Activated T-cell treated with anti-CD3 and anti-CD28 coated beads, Interleukin-2, amount 50 U/mL, for 72 hours (primary cell): ENCODE results near the gene DOCK4. TPM values are rescaled to one million over a fixed set of nuclear protein-coding genes. Genes with fewer than 3 reads are reported as not detected.
A peak's percentile ranks its signal among the peaks of the same experiment; 100 is the strongest.

Experiments
- ATAC-seq, 2 donors: fragments of 150-1000 bp; cut with Tn5 transposase; replicated peaks in 1 of 2; 2 replicates each; pipeline ENCODE4 v1.10.0; 2021; ENCODE audit warnings: moderate library complexity in 2 of 2, mild to moderate bottlenecking in 1 of 2
- DNase-seq, 2 donors: peaks; one replicate each; pipeline ENCODE4 v3.0.0; 2021 to 2022; ENCODE audit warnings: mixed read lengths in 1 of 2
- H3K27ac Mint-ChIP-seq: one replicate; pipeline ENCODE4 v1.8.0; 2022; ENCODE audit warnings: mild to moderate bottlenecking, moderate library complexity, mixed read lengths
- H3K27me3 Mint-ChIP-seq: one replicate; pipeline ENCODE4 v1.8.0; 2022; ENCODE audit warnings: low read depth, mixed read lengths
- H3K36me3 Mint-ChIP-seq, 2 donors: one replicate each; pipeline ENCODE4 v1.8.0; 2022; ENCODE audit warnings: mixed read lengths in 2 of 2, mild to moderate bottlenecking in 1 of 2; ENCODE audit not compliant: insufficient read depth in 2 of 2
- H3K4me1 Mint-ChIP-seq: one replicate; pipeline ENCODE4 v1.8.0; 2022; ENCODE audit warnings: low read depth, mixed read lengths
- H3K4me3 Mint-ChIP-seq, 2 donors: one replicate each; pipeline ENCODE4 v1.8.0; 2022; ENCODE audit warnings: mild to moderate bottlenecking in 2 of 2, mixed read lengths in 2 of 2, moderate library complexity in 2 of 2
- H3K9me3 Mint-ChIP-seq, 2 donors: one replicate each; pipeline ENCODE4 v1.8.0; 2022; ENCODE audit warnings: mixed read lengths in 2 of 2
- total RNA-seq, 2 donors: library from RNA; stranded (reverse); gene quantifications; one replicate each; pipeline ENCODE4 v1.2.3, GENCODE V29; 2022

The DOCK4 gene
- total RNA-seq, 2 donors from 2014 or later, result 0.29 to 0.53 TPM

DNA sequence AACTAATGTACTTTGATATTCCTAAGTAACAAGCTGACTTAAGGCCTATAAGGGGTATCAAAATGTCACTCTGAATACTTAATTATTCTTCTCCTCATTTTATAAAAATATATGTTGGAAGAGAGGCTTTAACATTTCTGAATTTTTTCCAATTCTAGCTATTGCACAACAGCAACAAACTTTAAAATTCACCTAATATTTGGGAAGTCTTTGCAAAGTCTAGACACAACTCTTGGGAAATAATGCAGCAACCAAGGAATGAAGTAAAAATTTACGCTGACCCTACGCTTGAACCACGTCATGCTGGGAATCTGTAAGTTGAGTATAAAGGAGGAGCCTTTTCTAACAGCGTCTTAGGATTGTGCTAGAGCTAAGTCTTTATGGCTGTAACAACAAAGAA lies 400.0 kb downstream of the DOCK4 start:
- Mint-ChIP-seq H3K4me3 (no peak overlapping the region), H3K4me1 (no peaks in the 10 kb centered on the region), H3K9me3 (peaks cover 4% of the 10 kb centered on the region in 2 donors), H3K27ac (no peak overlapping the region), H3K36me3 (peaks cover 2 to 4% of the 10 kb centered on the region in 2 donors), H3K27me3 (no peaks in the 10 kb centered on the region)
- ATAC-seq, result no peak
- DNase-seq, result no peak

DNA sequence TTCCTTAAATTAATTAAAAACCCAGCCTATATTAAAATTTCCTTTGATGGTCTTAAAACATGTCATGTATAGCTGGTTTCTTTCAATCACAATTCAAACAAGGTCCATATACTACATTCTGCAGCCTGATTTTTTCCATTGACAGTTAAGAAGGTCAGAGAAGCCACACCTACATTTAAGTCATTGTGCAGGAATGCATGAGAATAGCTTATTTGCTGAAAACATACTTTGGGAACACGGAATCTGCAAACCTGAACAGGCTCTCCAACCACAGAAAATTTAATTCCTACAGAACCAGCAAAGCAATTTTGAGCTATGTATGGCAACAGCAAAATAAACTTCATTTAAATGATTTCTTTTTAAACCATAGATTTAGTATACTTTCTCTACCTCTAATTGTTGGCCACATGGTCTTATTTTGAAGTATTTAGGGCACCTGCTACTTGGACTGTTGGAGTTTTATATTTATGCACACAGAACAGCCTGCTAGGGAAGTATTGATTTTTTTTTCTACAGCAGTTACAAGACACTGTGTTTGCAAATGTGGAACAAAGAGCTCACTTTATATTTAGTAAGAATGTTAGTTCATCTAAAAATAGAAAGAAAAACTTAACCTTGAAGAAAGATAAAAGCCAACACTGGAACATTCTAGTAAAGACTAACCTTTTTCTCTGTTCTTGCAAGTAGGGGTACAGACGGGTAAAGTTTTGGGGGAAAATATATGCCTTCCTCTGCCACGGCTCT lies 403.0 kb downstream of the DOCK4 start:
- Mint-ChIP-seq H3K4me3 (no peak overlapping the region), H3K27ac (no peak overlapping the region), H3K9me3 (peaks cover 9 to 18% of the 10 kb centered on the region in 2 donors), H3K27me3 (no peaks in the 10 kb centered on the region), H3K36me3 (peaks cover 3 to 14% of the 10 kb centered on the region in 2 donors), H3K4me1 (no peaks in the 10 kb centered on the region)
- no peak for DNase-seq
- ATAC-seq, result no peak

DNA sequence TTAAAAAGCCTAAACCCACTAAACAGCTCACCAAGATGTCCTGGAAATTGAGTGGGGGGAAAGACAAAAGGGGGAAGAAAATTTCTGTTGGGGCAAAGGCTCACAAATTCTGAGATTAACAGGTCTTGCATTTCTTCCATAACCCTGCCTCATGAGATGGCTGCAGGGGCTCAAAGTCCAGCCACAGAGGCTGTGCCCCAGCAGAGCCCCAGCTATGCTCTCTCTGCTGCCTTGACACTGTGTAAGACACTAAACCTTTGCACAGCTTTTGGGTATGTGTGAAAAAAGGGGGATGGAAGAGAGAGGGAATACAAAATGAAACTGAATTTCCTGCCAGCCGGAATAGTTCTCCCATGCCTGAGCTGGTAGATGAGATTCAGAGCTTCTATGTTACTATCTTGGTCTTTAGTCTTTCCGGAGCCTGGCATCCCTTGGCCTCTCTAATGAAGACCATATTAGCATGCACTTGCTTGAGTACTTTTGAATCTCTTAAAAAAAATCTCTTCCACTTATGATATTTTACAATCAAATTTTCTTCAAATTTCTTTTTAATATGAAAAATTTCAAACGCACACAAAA lies 403.9 kb downstream of the DOCK4 start:
- peaks cover 11 to 19% of the 10 kb centered on the region in 2 donors for H3K9me3 Mint-ChIP-seq
- H3K4me3 Mint-ChIP-seq, result no peak overlapping the region
- DNase-seq (no peak), ATAC-seq (no peak)
- no peaks in the 10 kb centered on the region for H3K4me1 Mint-ChIP-seq
- H3K36me3 Mint-ChIP-seq, result peaks cover 4 to 18% of the 10 kb centered on the region in 2 donors
- no peaks in the 10 kb centered on the region for H3K27me3 Mint-ChIP-seq
- H3K27ac Mint-ChIP-seq, result no peak overlapping the region

DNA sequence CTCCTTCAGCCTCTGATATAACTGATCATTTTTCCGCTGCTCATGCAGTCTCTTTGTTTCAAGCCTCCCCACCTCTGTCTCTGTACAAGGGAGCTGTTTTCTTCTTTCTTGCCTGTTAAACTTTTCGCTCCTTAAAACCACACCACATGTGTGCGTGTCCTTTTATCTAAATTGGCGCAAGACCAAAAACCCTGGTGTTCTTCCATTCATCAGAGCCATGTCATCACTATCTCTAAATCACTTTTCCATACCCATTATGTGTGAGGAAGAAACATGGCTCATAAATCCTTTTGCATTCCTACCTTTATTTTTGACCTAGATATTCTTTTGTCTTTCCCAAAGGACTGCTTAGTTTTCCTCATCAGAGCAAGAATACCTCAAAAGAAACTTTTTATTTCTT lies 404.9 kb downstream of the DOCK4 start:
- Mint-ChIP-seq H3K9me3 (peaks cover 15 to 23% of the 10 kb centered on the region in 2 donors), H3K4me3 (no peak overlapping the region), H3K36me3 (peaks cover 5 to 19% of the 10 kb centered on the region in 2 donors), H3K27me3 (no peaks in the 10 kb centered on the region), H3K27ac (no peak overlapping the region), H3K4me1 (no peaks in the 10 kb centered on the region)
- ATAC-seq (no peak), DNase-seq (no peak)

DNA sequence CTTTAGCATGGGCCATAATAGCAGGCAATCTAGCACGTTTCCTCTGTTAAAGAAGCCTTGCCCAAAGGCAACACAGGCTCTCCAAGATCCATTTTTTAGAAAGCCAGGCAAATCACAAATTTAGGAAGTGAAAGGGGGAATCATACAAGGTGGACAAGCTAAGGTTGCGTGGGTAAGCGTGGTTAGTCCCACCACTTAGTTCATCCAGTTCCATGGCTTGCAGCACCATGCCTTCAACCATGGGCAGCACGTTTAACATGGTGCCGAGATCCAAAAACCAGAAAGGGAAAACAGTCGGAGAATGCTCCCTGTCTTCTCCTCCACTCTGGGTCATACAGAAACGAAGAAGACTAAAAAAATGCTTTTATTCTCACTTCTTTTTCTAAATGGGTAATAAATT lies 409.5 kb downstream of the DOCK4 start:
- Mint-ChIP-seq H3K36me3 (peaks cover 14 to 21% of the 10 kb centered on the region in 2 donors), H3K9me3 (peaks cover 32 to 35% of the 10 kb centered on the region in 2 donors), H3K27ac (no peak overlapping the region), H3K4me3 (no peak overlapping the region), H3K4me1 (no peaks in the 10 kb centered on the region), H3K27me3 (no peaks in the 10 kb centered on the region)
- peak; percentile 8 to 20 for DNase-seq
- ATAC-seq, result no peak

DNA sequence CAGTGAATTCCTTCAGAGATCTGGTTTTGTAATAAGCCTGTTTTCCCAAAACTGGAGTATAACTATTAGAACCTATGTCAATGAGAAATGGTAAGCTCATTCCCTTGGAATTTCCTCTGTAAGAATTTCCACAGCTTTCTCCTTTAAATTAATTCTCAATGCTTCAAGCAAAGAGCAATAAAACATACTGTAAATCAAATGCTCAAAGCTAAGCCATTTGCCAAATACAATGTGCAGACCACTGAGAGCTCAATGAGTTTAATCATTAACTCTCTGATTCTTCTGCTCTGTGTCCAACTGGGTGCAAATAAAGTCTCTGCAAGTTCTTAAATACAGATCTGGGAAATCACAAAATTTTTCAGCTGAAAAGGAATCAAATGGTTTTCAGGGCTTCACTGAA lies 416.3 kb downstream of the DOCK4 start:
- Mint-ChIP-seq H3K36me3 (peaks cover 3 to 10% of the 10 kb centered on the region in 2 donors), H3K9me3 (peaks cover 7 to 13% of the 10 kb centered on the region in 2 donors), H3K4me1 (no peaks in the 10 kb centered on the region), H3K27me3 (peaks cover 12% of the 10 kb centered on the region), H3K27ac (no peak overlapping the region), H3K4me3 (no peak overlapping the region)
- no peak for DNase-seq
- no peak for ATAC-seq

DNA sequence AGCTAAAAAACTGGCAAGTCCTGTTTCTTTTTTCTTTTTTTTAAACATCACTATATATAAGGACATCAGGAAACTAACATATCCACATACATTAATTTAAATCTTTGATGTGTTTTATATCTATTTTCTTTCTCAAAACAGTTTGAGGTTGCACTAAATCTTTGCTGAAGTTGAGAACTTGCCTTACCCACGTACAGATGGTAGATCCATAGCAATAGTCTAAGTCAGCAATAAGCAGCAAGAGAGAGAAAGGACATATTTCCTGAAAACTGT lies 417.2 kb downstream of the DOCK4 start:
- Mint-ChIP-seq H3K4me1 (no peaks in the 10 kb centered on the region), H3K36me3 (peaks cover 0 to 3% of the 10 kb centered on the region in 2 donors), H3K4me3 (no peak overlapping the region), H3K27me3 (peaks cover 15% of the 10 kb centered on the region), H3K9me3 (peaks cover 3 to 8% of the 10 kb centered on the region in 2 donors), H3K27ac (no peak overlapping the region)
- ATAC-seq, result no peak
- DNase-seq, result no peak

DNA sequence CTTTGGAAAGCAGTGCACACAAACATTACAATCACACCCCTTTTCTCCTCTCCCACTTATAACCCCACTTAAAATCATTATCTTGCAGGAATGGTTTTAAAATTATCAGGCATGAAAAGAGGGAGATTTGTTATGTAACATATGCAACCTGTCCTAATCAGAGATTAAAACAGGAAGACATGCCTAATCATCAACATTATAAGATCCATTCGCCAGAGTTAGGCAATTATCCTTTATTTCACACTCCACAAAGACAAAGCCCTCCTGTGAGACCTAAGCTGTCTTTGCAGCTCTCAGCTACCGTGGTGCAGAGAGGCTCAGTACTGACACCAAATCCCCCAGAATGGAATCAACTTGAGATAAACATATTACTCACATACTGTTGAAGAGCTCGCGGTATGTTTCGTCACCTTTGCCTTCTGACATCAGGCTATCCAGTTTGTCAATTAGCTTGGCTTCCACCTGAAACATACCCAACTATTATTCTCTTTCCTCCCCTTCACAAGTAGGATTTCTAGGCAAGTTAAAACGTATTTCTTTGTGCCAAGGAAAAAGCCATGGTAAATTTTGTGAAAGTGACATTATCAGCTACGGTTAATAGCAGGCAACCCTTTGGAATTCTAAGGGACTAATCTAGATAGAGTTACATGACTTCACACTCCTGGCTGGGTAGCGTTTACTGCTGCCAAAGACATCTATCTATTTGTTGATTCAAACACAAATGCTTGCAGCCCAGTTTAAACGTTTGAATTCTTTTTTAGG lies 417.7 kb downstream of the DOCK4 start:
- Mint-ChIP-seq H3K27me3 (peaks cover 15% of the 10 kb centered on the region), H3K27ac (no peak overlapping the region), H3K9me3 (peaks cover 0 to 4% of the 10 kb centered on the region in 2 donors), H3K4me3 (no peak overlapping the region), H3K36me3 (no peaks in the 10 kb centered on the region), H3K4me1 (no peaks in the 10 kb centered on the region)
- ATAC-seq (no peak), DNase-seq (no peak)

DNA sequence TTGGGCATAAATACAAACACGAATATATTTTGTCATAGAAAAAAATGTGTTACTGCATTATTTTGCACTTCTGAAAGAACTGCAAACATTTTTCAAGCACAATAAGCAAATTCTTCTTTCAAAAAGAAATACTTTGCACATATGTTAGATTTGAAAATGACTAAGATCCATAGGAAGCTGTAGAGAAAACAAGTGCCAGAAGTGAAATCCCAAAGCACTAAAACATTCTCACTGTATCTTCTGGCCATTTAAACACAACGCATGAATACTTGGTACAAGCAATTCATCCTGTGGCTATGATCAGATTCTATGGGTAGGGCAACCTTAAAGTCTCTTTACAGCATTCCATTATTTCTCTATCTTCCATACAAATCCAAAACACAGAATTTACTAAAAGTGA lies 418.5 kb downstream of the DOCK4 start:
- Mint-ChIP-seq H3K9me3 (peaks cover 0 to 4% of the 10 kb centered on the region in 2 donors), H3K4me1 (no peaks in the 10 kb centered on the region), H3K4me3 (no peak overlapping the region), H3K27ac (no peak overlapping the region), H3K36me3 (no peaks in the 10 kb centered on the region), H3K27me3 (peaks cover 15% of the 10 kb centered on the region)
- ATAC-seq (no peak), DNase-seq (no peak)

DNA sequence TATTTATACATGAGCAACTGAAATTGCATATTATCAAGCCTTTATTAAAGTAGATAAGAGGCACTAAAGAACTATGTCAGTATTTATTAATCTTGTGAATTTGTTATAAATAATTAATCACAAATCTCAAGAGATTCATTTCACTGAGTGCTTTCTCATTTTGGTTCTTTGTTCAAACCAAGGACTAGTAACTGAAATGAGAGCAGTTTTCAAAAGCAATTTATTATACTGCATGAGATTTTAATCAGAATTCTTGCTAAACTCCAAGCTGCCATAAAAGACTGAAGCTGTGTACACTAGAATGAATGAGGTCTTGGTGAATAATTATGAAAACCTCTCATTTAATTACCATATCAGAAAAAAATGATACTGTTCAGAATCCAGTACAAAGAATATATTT lies 419.1 kb downstream of the DOCK4 start:
- H3K27ac Mint-ChIP-seq, result no peak overlapping the region
- H3K4me1 Mint-ChIP-seq, result no peaks in the 10 kb centered on the region
- no peak overlapping the region for H3K4me3 Mint-ChIP-seq
- peaks cover 0 to 3% of the 10 kb centered on the region in 2 donors for H3K9me3 Mint-ChIP-seq
- DNase-seq (no peak), ATAC-seq (no peak)
- H3K27me3 Mint-ChIP-seq, result peaks cover 15% of the 10 kb centered on the region
- H3K36me3 Mint-ChIP-seq, result no peaks in the 10 kb centered on the region

DNA sequence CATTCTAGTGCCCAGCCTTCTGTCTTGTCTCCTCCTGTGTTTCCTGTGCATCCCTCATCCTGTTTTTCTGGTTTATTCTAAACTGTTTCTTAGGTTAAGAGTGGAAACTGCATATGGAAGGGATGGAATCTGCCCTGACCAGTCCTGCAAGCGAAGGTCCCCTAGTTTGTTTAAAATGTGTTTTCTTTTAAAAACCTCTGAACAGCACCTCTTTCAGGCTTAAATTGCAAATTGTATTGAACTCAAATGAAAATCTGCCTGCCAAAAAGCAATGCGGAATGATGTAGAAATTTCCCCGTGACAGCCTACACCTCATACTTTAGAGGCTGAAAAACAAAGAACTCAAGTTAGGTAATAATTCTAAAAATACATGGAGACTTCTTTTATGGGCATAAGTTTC lies 421.1 kb downstream of the DOCK4 start:
- Mint-ChIP-seq H3K27ac (no peak overlapping the region), H3K4me1 (no peaks in the 10 kb centered on the region), H3K36me3 (no peaks in the 10 kb centered on the region), H3K27me3 (peaks cover 28% of the 10 kb centered on the region), H3K9me3 (peaks cover 0 to 2% of the 10 kb centered on the region in 2 donors), H3K4me3 (no peak overlapping the region)
- no peak for ATAC-seq
- DNase-seq, result no peak

DNA sequence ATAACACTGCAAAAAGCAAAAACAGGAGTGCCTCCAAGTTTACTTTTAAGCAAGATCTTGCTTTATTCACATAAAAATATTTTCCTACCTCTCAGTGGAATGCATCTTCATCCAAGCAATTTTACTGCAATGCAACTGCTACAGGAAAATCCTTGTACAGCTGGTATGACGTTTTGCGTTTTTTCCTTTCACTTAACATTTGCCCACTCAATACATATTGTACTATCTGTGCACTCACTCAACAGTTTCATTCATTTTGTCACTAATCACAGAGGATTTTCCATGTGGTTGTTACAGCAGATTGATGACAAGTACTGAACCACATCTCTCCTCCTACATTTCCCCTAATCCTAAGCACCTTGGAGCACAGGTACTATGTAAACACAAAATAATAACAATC lies 421.9 kb downstream of the DOCK4 start:
- H3K36me3 Mint-ChIP-seq, result no peaks in the 10 kb centered on the region
- DNase-seq (no peak), ATAC-seq (no peak)
- H3K4me1 Mint-ChIP-seq, result no peaks in the 10 kb centered on the region
- H3K4me3 Mint-ChIP-seq, result no peak overlapping the region
- peaks cover 0 to 2% of the 10 kb centered on the region in 2 donors for H3K9me3 Mint-ChIP-seq
- H3K27me3 Mint-ChIP-seq, result peaks cover 28% of the 10 kb centered on the region
- H3K27ac Mint-ChIP-seq, result no peak overlapping the region

DNA sequence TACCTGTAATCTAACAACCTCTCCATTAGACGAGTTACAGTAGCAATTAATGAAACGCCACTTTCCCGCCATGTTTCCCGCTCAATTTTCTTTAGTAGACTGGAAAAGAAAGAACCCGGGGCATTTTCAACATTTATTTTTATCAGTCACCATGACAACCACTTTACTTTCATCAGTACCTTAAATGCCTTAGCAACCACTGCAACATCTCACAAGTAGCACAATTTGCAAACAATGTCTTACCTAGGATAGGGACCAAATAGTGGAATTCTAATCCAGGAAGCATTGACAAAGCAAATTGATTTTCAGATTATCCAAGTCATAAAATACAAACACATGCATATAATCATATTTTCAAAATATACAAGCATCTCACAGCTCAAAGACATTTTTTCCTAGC lies 422.3 kb downstream of the DOCK4 start:
- Mint-ChIP-seq H3K4me3 (no peak overlapping the region), H3K27ac (no peak overlapping the region), H3K4me1 (no peaks in the 10 kb centered on the region), H3K9me3 (peaks cover 0 to 2% of the 10 kb centered on the region in 2 donors), H3K27me3 (peaks cover 28% of the 10 kb centered on the region), H3K36me3 (no peaks in the 10 kb centered on the region)
- ATAC-seq (no peak), DNase-seq (no peak)
